Mucosa of descending colon (tissue), 3 donors: ENCODE measurements around the gene LRRC40. TPM values are rescaled to one million over a fixed set of nuclear protein-coding genes. Genes with fewer than 3 reads are reported as not detected.

Experiments used
- total RNA-seq, 3 donors: library from RNA; stranded (reverse); fragmentation: NEBNext Ultra II Directional in 2 of 3; extraction: Animal tissue kit (Norgen Biotek cat#: 25700) in 2 of 3; gene quantifications; one replicate each; pipeline versions ENCODE4 v1.2.1 to v1.2.4, GENCODE V29; 2021 to 2023
- donor health status: DM: no; HTN: no; CAD: no; lungs with moderate emphysema.
- donor health status: DM: no; HTN: no; CAD: no.
- donor health status: DM: no; HTN: yes; CAD: no.

LRRC40 gene
- total RNA-seq, 3 donors from 2014 or later: 9.0 to 13.4 (median 10.4) TPM

Other genes with a start within 250 kb of the LRRC40 start
- gene SRSF11, start 15.8 kb upstream of the LRRC40 start, total RNA-seq: 100 to 1,000 TPM; 113 to 147 (median 126) TPM
- 10 to 100 TPM; 20.8 to 24.8 (median 23.4) TPM for gene ANKRD13C, start 149.1 kb upstream of the LRRC40 start, total RNA-seq
- 10 to 100 TPM in 1 of 3 donors, 1 to 10 TPM in 2; 5.4 to 13.8 (median 7.2) TPM for gene CTH, start 205.7 kb upstream of the LRRC40 start, total RNA-seq